Stomach (tissue), 9 donors: ENCODE data around the gene CAPN9. TPM values are rescaled to one million over a fixed set of nuclear protein-coding genes. Genes with fewer than 3 reads are reported as not detected.

Experiments used
- DNase-seq, 2 donors: peaks; one replicate each; pipeline versions ENCODE4 v3.0.0 to v3.0.0-alpha.2; 2013 to 2019
- H3K27ac ChIP-seq, 5 donors: fragments of 200-600 bp in 4 of 5; sonication (generic) in 4 of 5; one replicate each; pipeline ENCODE4 v1.5.1; 2013 to 2019; ENCODE audit warnings: mild to moderate bottlenecking in 1 of 5, moderate library complexity in 1 of 5
- H3K27me3 ChIP-seq, 3 donors: fragments of 200-600 bp; sonication (generic); one replicate each; pipeline ENCODE4 v1.5.1; 2017 to 2019; ENCODE audit warnings: mixed run types in 1 of 3
- H3K36me3 ChIP-seq, 4 donors: fragments of 200-600 bp; sonication (generic); 1 replicate in 3 of 4; 2 replicates in 1 of 4; pipeline ENCODE4 v1.5.1; 2016 to 2019
- H3K4me1 ChIP-seq, 4 donors: fragments of 200-600 bp; sonication (generic); one replicate each; pipeline ENCODE4 v1.5.1; 2016 to 2019
- H3K4me3 ChIP-seq, 4 donors: fragments of 200-600 bp; sonication (generic) in 3 of 4; one replicate each; pipeline ENCODE4 v1.5.1; 2016 to 2019; ENCODE audit warnings: mild to moderate bottlenecking in 1 of 4
- H3K9me3 ChIP-seq, 4 donors: fragments of 200-600 bp; sonication (generic); one replicate each; pipeline ENCODE4 v1.5.1; 2016 to 2019
- EP300 ChIP-seq: sonication (generic); formaldehyde crosslinking; IDR thresholded peaks from one replicate; pipeline ENCODE4 v1.6.1; 2017; ENCODE audit warnings: antibody characterized with exemption
- POLR2A ChIP-seq, 4 donors: fragments of 450-650 bp; IDR thresholded peaks; one replicate each; pipeline ENCODE4 v1.6.1; 2016; ENCODE audit warnings: antibody characterized with exemption in 4 of 4, control low read depth in 2 of 4, mild to moderate bottlenecking in 1 of 4, moderate library complexity in 1 of 4
- POLR2AphosphoS5 ChIP-seq, 3 donors: sonication (generic); formaldehyde crosslinking; IDR thresholded peaks; one replicate each; pipeline ENCODE4 v1.6.1; 2016; ENCODE audit warnings: antibody characterized with exemption in 3 of 3
- WGBS, 5 donors: extraction: QIAGEN DNeasy Blood & Tissue Kit in 3 of 5; methylation state at CpG; one replicate each; pipeline versions ENCODE4 v1.1.5 to v1.1.7; 2013 to 2018; 5-methylcytosine and 5-hydroxymethylcytosine counted together
- intact Hi-C: fragments of 100-400 bp; cut with DNase I; formaldehyde crosslinking; loops from one replicate; pipeline ENCODE4 v1.15.1; 2023; ENCODE audit warnings: low total_unique reads
- polyA plus RNA-seq, 3 donors: library from polyadenylated mRNA; stranded (reverse); fragments of 200-250 nt; gene quantifications; one replicate each; pipeline ENCODE4 v1.2.3, GENCODE V29; 2013
- total RNA-seq, 5 donors: library from RNA; depleted of rRNA; stranded (reverse); fragments of >200 nt; gene quantifications; one replicate each; pipeline versions ENCODE4 v1.1.0 to v1.2.3, GENCODE V29; 2014 to 2016
- TF ChIP-seq, protein P1 (sequence below), 7 experiments: fragments of 450-650 bp in 4 of 7; fragments of 200-600 bp in 3 of 7; sonication (generic) in 3 of 7; IDR thresholded peaks; one replicate each; pipeline ENCODE4 v1.5.1; 2016 to 2019; ENCODE audit warnings: antibody characterized with exemption in 7 of 7, control low read depth in 2 of 7, mild to moderate bottlenecking in 1 of 7
- donor health status: healthy with polysubstance abuse.
- donor health status: Bipolar disorder and iron deficiency.
- donor health status: healthy.

The CAPN9 gene
- total and polyA plus RNA-seq, 8 donors = 2.6 to 68.3 (median 46.7) TPM

DNA sequence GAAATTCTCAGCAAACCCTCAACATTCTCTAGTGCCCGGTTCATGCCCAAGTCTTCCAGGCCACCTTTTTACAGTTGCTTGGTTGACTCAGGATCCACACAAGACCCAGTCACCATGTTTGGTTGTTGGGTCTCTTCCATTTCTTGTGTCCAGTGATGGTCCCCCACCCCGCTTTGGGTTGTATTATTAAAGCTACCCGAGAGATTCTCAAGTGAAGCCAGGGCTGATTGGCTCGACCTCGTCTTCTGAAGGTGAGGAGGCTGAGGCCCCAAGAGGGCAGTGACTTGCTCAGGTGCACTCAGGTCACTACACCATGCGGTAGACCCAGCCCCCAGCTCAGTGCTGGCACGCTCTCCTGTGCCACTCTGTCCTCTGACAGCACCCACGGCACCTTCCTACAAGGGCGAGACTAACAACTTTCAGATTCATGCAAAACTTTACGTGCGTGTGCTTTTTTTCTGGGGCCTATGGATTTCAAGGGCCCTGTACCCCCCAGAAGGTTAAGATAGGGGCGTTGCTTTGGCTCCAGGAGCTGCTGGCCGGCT is 50.3 kb downstream of the CAPN9 start:
- peaks cover 0 to 4% (median 0%) of the 10 kb centered on the region in 4 donors for H3K4me1 ChIP-seq
- no peak overlapping the region for H3K4me3 ChIP-seq
- intact Hi-C loops = loop anchor here (10.0 kb wide), 1 partner anchor 117 kb away; no protein-coding TSS in a partner anchor
- H3K27me3 ChIP-seq = peaks cover 0 to 2% (median 0%) of the 10 kb centered on the region in 3 donors
- no peak overlapping the region for H3K27ac ChIP-seq
- DNase-seq = no peak
- 74 to 85% (median 77%) methylated on average over 12 to 13 of the region's 13 CpGs for WGBS, 5 donors
- no peaks in the 10 kb centered on the region for H3K9me3 ChIP-seq
- peaks cover 0 to 11% (median 0%) of the 10 kb centered on the region in 4 donors for H3K36me3 ChIP-seq
- TF ChIP-seq POLR2AphosphoS5 (IDR thresholded peaks at IDR 0.05) (no peak), POLR2A (IDR thresholded peaks at IDR 0.05) (no peak), EP300 (no peak)
- TF ChIP-seq, protein P1, sequence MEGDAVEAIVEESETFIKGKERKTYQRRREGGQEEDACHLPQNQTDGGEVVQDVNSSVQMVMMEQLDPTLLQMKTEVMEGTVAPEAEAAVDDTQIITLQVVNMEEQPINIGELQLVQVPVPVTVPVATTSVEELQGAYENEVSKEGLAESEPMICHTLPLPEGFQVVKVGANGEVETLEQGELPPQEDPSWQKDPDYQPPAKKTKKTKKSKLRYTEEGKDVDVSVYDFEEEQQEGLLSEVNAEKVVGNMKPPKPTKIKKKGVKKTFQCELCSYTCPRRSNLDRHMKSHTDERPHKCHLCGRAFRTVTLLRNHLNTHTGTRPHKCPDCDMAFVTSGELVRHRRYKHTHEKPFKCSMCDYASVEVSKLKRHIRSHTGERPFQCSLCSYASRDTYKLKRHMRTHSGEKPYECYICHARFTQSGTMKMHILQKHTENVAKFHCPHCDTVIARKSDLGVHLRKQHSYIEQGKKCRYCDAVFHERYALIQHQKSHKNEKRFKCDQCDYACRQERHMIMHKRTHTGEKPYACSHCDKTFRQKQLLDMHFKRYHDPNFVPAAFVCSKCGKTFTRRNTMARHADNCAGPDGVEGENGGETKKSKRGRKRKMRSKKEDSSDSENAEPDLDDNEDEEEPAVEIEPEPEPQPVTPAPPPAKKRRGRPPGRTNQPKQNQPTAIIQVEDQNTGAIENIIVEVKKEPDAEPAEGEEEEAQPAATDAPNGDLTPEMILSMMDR (IDR thresholded peaks at IDR 0.05) = no peak

GRCh38 chr1:230797942-230798365 is 50.8 kb downstream of the CAPN9 start:
- intact Hi-C loops = loop anchor here (10.0 kb wide), 1 partner anchor 117 kb away; no protein-coding TSS in a partner anchor
- Histone ChIP-seq H3K36me3 (peaks cover 0 to 7% (median 0%) of the 10 kb centered on the region in 4 donors), H3K9me3 (no peaks in the 10 kb centered on the region), H3K27ac (no peak overlapping the region), H3K4me1 (peaks cover 0 to 4% (median 0%) of the 10 kb centered on the region in 4 donors), H3K4me3 (no peak overlapping the region), H3K27me3 (no peaks in the 10 kb centered on the region)
- DNase-seq = peak; percentile 64 to 88
- 24 to 32% (median 30%) methylated on average over 7 of the region's 7 CpGs for WGBS, 5 donors
- TF ChIP-seq POLR2A (IDR thresholded peaks at IDR 0.05) (no peak), POLR2AphosphoS5 (IDR thresholded peaks at IDR 0.05) (peak in 1 of 3 donors; percentile 36)
- TF ChIP-seq, protein P1 (IDR thresholded peaks at IDR 0.05) = peak in 5 of 7 experiments; percentile 27 to 72 (median 52)

DNA sequence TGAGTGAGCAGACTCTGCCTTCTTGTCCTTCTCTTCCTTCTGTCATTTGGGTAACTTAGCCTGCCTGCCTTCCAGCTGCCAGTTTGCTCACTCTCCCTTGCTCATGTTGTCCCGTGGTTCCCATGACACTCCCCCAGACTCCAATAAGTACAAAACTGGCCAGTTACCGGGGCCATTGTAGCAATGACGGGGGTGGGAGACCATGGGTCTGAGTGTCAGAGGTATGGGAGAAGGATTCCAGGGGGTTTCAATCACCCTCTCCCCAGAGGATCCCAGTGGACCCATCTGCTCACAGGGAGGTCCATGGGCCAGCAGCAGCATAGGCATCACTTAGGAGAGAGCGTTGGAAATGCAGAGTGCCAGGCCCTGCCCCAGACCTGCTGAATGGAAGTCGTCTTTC is 51.3 kb downstream of the CAPN9 start:
- Histone ChIP-seq H3K4me3 (no peak overlapping the region), H3K4me1 (peaks cover 0 to 4% (median 0%) of the 10 kb centered on the region in 4 donors), H3K27me3 (no peaks in the 10 kb centered on the region), H3K27ac (no peak overlapping the region), H3K9me3 (no peaks in the 10 kb centered on the region), H3K36me3 (peaks cover 0 to 7% (median 0%) of the 10 kb centered on the region in 4 donors)
- intact Hi-C loops = loop anchor here (10.0 kb wide), 1 partner anchor 116 kb away; no protein-coding TSS in a partner anchor
- 85 to 94% (median 89%) methylated on average over 5 of the region's 5 CpGs for WGBS, 5 donors
- TF ChIP-seq POLR2AphosphoS5 (IDR thresholded peaks at IDR 0.05) (no peak), POLR2A (IDR thresholded peaks at IDR 0.05) (no peak), EP300 (no peak)
- TF ChIP-seq, protein P1 (IDR thresholded peaks at IDR 0.05) = no peak
- no peak for DNase-seq

GRCh38 chr1:230800891-230801840 is 54.0 kb downstream of the CAPN9 start:
- intact Hi-C loops = loop anchor here (10.0 kb wide), 1 partner anchor 414 kb away; no protein-coding TSS in a partner anchor
- 80 to 87% (median 83%) methylated on average over 9 of the region's 9 CpGs for WGBS, 5 donors
- no peaks in the 10 kb centered on the region for H3K9me3 ChIP-seq
- no peak for DNase-seq
- TF ChIP-seq, protein P1 (IDR thresholded peaks at IDR 0.05) = no peak
- TF ChIP-seq EP300 = no peak
- H3K4me3 ChIP-seq = no peak overlapping the region
- no peak overlapping the region for H3K27ac ChIP-seq
- H3K4me1 ChIP-seq = peaks cover 0 to 4% (median 0%) of the 10 kb centered on the region in 4 donors
- H3K27me3 ChIP-seq = no peaks in the 10 kb centered on the region
- H3K36me3 ChIP-seq = peaks cover 0 to 7% (median 0%) of the 10 kb centered on the region in 4 donors
